NCI-H1436 (cell line): Measurements from ENCODE around the gene DYSF.

Source experiments
- DNase-seq: peaks from one replicate; lab custom pipeline; 2025; lab: John Stamatoyannopoulos, UW

The DYSF gene

GRCh38 chr2:71530211-71530610 lies 76.8 kb downstream of the DYSF start:
- DNase-seq = no peak

- DNase-seq = no peak
Observed at GRCh38 chr2:71530641-71531332, 77.4 kb downstream of the DYSF start.

DNA sequence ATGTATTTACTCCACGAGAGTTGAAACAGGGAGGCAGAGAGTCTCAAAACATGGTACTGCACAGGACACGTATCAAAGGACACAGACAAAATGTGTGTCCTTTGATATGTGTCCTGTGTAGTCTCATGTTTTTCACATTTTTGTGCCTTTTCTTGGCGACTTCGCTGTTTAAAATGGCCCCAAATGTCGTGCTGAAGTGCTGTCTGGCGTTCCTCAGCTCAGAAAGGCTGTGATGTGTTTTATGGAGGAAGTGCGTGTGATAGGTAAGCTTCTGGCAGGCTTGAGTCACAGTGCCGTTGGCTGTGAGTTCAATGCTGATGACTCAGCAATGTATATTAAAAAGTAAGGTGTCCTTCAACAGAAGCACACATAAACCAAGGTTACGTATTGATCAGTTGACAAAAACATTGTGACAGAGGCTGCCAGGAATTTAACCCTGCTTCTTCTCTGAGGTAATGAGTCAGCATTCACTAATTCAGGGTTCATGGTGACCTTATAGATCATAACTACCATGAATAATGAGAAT lies 78.2 kb downstream of the DYSF start:
- DNase-seq = no peak

- DNase-seq = no peak
Observed at GRCh38 chr2:71532327-71532726, 79.0 kb downstream of the DYSF start.

- no peak for DNase-seq
Observed at GRCh38 chr2:71534201-71534600, 80.8 kb downstream of the DYSF start.

DNA sequence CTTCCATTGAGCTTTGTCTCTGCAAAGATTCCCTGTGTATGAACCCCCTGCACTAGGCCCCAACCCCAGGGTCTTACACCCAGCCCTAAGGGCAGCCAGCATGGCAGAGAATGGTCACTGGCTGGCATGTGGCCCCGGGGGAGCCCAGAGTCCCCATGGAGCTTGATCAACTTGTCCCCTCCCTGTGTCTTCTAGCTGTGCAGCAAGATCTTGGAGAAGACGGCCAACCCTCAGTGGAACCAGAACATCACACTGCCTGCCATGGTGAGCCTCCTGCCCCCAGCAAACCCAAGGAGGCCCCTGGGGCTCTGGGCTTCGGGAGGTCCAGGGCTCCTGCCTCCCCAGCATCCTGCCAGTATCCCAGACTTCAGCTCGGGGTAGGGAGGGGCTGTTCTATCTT lies 81.5 kb downstream of the DYSF start:
- DNase-seq = no peak

GRCh38 chr2:71535526-71535925 lies 82.2 kb downstream of the DYSF start:
- DNase-seq = no peak

GRCh38 chr2:71536226-71536671 lies 82.9 kb downstream of the DYSF start:
- no peak for DNase-seq

DNA sequence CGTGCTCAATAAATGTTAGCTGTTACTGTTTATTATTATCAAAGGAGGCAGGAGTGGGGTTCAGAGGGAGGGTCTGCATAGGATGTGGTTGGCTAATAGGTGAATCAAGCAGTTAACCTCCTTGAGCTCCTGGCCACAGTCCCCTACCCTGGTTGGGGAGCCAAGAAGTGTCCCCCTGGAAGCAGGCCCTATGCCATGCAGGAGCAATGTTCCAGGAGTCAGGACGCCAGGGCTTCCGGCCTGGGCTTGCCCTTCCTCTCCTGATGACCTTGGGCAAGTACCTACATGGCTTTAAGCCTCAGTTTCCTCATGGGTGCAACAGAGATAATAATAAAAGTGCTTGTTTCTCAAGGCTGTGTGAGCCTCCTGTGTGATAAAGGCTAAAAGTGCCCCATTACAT lies 84.9 kb downstream of the DYSF start:
- DNase-seq = no peak

DNA sequence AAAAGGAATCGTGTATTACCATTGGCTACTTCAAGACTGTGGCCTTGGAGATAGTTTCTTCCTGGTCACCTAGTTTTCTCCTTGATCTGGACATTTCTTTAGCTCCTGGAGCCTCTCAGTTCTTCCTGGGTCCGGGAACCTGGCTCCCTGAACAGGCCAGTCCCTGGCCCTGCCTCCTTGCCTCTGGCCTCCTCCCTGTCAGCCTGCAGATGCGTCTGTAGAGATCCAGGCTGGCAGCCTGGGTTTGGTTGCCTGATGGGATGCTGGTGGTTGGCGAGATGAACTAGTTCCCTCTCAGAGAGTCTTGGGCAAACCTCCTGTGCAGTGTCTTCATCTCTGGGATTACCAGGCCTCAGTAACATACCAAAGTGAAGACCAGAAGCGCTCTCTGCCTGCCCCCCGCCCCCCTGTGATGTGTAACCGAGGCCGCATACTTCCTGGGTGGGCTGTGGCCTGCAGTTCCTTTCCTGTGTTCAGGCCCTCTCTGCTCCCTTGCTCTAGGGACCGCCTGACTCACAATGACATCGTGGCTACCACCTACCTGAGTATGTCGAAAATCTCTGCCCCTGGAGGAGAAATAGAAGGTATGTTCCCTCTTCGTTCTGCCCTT lies 85.4 kb downstream of the DYSF start:
- DNase-seq = no peak

GRCh38 chr2:71540818-71541217 lies 87.5 kb downstream of the DYSF start:
- DNase-seq = no peak

DNA sequence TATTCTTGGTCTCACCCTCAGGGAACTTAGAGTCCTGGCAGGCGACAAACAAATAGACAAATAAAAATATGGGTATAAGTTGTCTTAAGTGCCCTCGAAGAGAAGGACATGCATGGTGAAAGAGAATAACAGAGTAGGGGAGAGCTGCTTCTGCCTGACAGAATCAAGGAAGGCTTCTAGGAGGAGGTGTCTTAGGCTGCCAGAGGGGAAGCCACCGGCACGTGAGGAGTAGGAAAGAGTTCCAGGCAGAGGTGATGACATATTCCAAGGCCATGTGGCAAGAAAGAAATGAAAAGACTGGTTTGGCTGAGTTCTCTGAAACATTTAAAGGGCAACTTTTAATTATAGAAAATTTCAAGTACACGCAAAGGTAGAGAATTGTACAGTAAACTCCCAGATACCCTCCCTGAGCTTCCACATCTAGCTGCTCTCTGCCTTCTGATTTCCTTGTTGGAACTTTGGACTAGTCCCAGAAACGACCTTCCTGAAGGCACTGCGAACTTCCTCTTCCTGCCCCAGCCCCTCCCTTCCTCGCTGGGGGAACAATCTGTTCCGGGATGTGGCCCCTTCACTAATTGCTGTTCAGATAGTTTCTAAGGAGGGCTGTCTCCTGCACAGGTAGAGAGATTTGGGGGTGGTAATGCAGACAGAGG lies 91.7 kb downstream of the DYSF start:
- no peak for DNase-seq

GRCh38 chr2:71545572-71546274 lies 92.4 kb downstream of the DYSF start:
- peak; percentile 18 for DNase-seq

DNA sequence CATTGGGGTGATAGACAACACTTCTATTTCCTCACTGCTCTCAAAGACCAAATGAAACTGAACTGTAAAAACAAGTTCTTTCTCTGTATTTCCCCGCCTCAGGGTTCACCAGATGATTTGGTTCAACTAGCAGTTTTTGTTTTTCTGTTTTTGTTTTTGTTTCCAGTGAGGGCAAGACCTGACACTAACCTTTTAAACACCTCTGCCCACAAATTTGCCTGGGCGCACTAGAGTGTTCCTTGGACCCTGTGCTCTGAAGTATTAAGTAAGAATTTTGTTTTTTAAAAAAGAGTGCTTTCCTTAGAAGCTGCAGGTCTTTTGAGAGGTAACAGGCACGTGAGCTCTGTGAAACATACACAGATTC lies 92.9 kb downstream of the DYSF start:
- no peak for DNase-seq

- no peak for DNase-seq
Observed at GRCh38 chr2:71546777-71547281, 93.5 kb downstream of the DYSF start.

- no peak for DNase-seq
Observed at GRCh38 chr2:71547616-71548285, 94.4 kb downstream of the DYSF start.

GRCh38 chr2:71548646-71549425 lies 95.5 kb downstream of the DYSF start:
- no peak for DNase-seq

DNA sequence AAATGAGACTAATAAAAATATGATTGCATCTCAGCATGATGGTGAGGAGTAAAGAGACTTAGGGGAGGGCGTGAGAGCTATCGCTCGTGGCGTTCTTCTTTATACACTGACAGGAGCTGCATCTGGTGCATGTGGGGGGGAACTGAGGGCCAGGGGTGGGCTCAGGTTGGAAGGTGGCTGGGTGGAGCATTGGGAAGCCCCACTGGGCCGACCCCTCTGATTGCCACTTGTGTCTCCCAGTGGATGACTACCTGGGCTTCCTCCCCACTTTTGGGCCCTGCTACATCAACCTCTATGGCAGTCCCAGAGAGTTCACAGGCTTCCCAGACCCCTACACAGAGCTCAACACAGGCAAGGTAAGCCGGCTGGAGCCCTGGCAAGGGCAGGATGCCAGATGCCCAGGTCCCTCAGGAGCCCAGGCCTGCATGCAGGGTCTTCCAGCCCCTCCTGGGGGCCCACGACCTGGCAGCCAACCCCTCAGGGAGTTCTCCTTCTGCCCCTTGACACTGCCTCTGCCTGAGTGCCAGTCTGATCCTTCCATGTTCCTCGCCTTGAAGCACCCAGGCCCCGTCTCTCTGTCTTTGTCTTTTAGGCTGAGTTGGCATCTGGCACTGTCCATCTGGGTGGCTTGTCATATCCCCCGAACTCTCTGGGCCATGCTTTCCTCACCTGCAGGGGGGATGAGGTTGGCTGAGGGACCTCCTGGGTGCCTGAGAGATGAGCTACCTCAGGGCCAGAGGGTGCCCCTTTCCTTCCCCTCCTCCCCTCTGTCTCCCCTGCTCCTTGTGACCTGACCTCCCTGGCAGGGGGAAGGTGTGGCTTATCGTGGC lies 97.7 kb downstream of the DYSF start:
- DNase-seq = no peak

- DNase-seq = no peak
Observed at GRCh38 chr2:71551631-71551915, 98.2 kb downstream of the DYSF start.

- DNase-seq = no peak
Observed at GRCh38 chr2:71552356-71552755, 99.0 kb downstream of the DYSF start.
